Fibroblast of villous mesenchyme (primary cell): ENCODE measurements around the gene ERICH4. TPM values are rescaled to one million over a fixed set of nuclear protein-coding genes. Genes with fewer than 3 reads are reported as not detected.
A peak's percentile ranks its signal among the peaks of the same experiment; 100 is the strongest.

Source experiments
- DNase-seq: peaks from one replicate; pipeline ENCODE4 v3.0.0-alpha.2; 2010; ENCODE audit warnings: low read depth
- H3K4me3 ChIP-seq: 2 replicates; pipeline ENCODE4 v1.5.1; 2011; ENCODE audit warnings: low read depth, mild to moderate bottlenecking, low read length
- total RNA-seq: library from RNA; depleted of rRNA; stranded (reverse); fragments of >200 nt; gene quantifications from 2 replicates; pipeline ENCODE4 v1.2.3, GENCODE V29; 2012
- TF ChIP-seq, protein P1 (sequence below): IDR thresholded peaks from 2 replicates; pipeline ENCODE4 v1.5.1; 2012; ENCODE audit warnings: low read depth, mild to moderate bottlenecking, low read length; ENCODE audit not compliant: insufficient read depth

Gene ERICH4
- total RNA-seq, 1 donor, result not detected

GRCh38 chr19:41445575-41445974, 2.6 kb downstream of the ERICH4 start:
- DNase-seq, result no peak

GRCh38 chr19:41447732-41448332, 4.9 kb downstream of the ERICH4 start:
- DNase-seq, result no peak

More at GRCh38 chr19:41445575-41445974, 2.6 kb downstream of the ERICH4 start:
- H3K4me3 ChIP-seq, result no peak overlapping the region
- TF ChIP-seq, protein P1, sequence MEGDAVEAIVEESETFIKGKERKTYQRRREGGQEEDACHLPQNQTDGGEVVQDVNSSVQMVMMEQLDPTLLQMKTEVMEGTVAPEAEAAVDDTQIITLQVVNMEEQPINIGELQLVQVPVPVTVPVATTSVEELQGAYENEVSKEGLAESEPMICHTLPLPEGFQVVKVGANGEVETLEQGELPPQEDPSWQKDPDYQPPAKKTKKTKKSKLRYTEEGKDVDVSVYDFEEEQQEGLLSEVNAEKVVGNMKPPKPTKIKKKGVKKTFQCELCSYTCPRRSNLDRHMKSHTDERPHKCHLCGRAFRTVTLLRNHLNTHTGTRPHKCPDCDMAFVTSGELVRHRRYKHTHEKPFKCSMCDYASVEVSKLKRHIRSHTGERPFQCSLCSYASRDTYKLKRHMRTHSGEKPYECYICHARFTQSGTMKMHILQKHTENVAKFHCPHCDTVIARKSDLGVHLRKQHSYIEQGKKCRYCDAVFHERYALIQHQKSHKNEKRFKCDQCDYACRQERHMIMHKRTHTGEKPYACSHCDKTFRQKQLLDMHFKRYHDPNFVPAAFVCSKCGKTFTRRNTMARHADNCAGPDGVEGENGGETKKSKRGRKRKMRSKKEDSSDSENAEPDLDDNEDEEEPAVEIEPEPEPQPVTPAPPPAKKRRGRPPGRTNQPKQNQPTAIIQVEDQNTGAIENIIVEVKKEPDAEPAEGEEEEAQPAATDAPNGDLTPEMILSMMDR, result no peak

GRCh38 chr19:41449079-41449864, 6.3 kb downstream of the ERICH4 start:
- H3K4me3 ChIP-seq, result peak overlapping the region; percentile 35
- peak; percentile 67 for DNase-seq
- TF ChIP-seq, protein P1, result peak; percentile 99

More at GRCh38 chr19:41447732-41448332, 4.9 kb downstream of the ERICH4 start:
- TF ChIP-seq, protein P1, result no peak
- H3K4me3 ChIP-seq, result no peak overlapping the region

DNA sequence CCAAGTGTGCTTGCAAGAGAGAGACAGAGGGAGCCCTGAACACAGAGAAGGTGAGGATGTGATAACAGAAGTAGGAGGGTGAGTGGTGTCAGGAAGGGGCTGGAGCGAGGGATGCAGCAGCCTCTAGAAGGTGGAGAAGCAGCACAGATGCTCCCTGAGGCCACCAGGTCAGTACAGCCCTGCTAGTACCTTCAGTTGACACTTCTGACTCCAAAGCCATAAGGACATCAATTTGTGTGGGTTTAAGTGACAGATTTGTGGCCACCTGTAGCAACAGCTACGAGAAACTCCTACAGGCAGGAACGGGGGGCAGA, 6.9 kb downstream of the ERICH4 start:
- TF ChIP-seq, protein P1, result no peak
- no peak overlapping the region for H3K4me3 ChIP-seq
- DNase-seq, result no peak

DNA sequence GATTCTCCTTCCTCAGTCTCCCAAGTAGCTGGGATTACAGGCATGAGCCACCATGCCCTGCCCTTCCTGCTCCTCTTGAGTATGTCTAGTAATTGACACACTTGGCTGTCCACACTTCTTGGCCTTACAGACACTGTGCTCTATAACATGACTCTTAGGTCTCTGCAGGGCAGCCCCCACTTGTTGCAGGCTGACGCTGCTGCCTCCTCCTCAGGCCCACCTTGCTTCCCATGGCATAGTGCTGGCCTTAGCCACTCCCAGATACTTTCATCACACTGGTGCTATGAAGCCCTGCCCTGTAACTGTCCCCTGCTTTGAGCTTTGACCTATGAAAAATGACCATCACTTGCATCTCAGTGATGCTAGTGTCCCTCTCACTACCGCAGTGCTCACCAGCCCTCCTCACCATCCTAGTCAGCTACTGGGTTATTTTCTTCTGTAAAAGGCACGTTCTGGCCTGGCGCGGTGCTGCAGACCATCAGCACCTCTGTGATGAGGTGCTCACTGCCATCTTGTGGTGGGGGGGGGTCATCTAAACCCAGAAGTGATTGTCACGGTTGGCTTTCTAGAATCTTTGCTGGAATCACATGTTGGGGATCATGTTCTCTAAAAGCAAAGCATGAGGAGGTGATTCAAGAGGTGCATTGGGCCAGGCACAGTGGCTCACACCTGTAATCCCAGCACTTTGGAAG, 9.8 kb downstream of the ERICH4 start:
- H3K4me3 ChIP-seq, result no peak overlapping the region
- no peak for DNase-seq
- TF ChIP-seq, protein P1, result no peak

GRCh38 chr19:41455936-41456335, 13.0 kb downstream of the ERICH4 start:
- no peak overlapping the region for H3K4me3 ChIP-seq
- TF ChIP-seq, protein P1, result no peak
- DNase-seq, result no peak
